HG03060 (cell line): ENCODE measurements around the gene TRAF3IP1.

Source experiments
- ATAC-seq: cut with Tn5 transposase; IDR thresholded peaks from one replicate; pipeline ENCODE4 v1.9.1; 2021; ENCODE audit warnings: low read depth, moderate number of reproducible peaks; ENCODE audit not compliant: unreplicated experiment

TRAF3IP1 gene

GRCh38 chr2:238336151-238336550, 15.8 kb downstream of the TRAF3IP1 start:
- no peak for ATAC-seq

- no peak for ATAC-seq
These were observed 16.6 kb downstream of the TRAF3IP1 start for GRCh38 chr2:238336793-238337444.

- ATAC-seq: no peak
These were observed 17.5 kb downstream of the TRAF3IP1 start for GRCh38 chr2:238337846-238338245.

- ATAC-seq: no peak
These were observed 18.5 kb downstream of the TRAF3IP1 start for GRCh38 chr2:238338710-238339394.

- no peak for ATAC-seq
These were observed 19.1 kb downstream of the TRAF3IP1 start for GRCh38 chr2:238339395-238339780.

- no peak for ATAC-seq
These were observed 19.5 kb downstream of the TRAF3IP1 start for GRCh38 chr2:238339814-238340213.

DNA sequence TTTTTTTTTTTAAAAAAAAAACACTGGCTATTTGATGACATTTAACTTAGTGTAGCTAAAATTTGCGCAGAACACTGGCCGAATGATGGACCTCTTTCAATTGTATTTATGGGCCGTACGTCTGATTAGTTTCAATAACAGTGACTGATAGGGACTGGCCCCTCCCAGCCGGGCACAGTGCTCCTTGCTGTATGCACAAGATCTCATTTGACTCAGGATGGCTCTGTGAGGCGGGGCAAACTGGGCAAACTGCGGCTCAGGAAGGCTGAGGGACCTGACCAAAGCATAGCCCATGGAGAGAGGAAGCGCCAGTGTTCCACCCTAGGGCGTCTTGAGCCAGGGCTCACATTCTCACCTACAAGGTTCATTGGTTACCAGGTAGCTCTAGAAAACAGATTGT, 21.2 kb downstream of the TRAF3IP1 start:
- ATAC-seq: no peak

DNA sequence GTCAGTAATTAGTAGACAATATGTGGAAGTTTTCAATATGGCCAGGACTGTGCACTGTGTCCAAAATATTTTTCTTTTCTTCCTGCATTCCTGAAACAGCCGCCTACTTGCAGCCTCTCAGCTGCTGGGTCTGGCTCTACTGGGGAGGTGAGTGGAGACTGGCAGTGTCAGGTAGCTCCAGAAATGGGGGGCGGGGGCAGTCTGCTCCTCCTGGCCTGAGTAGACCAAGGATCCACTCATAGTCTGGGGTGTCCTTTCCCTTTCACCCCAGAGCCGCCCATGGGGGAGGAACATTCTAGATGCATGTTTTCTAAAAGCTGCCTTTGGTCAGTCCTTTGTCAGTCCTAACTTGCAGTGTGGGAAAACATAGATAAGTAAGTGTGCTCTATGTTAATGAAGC, 23.7 kb downstream of the TRAF3IP1 start:
- no peak for ATAC-seq

- ATAC-seq: no peak
These were observed 24.2 kb downstream of the TRAF3IP1 start for GRCh38 chr2:238344517-238344916.

GRCh38 chr2:238345297-238345968, 25.1 kb downstream of the TRAF3IP1 start:
- no peak for ATAC-seq

- ATAC-seq: no peak
These were observed 26.2 kb downstream of the TRAF3IP1 start for GRCh38 chr2:238346544-238346943.

DNA sequence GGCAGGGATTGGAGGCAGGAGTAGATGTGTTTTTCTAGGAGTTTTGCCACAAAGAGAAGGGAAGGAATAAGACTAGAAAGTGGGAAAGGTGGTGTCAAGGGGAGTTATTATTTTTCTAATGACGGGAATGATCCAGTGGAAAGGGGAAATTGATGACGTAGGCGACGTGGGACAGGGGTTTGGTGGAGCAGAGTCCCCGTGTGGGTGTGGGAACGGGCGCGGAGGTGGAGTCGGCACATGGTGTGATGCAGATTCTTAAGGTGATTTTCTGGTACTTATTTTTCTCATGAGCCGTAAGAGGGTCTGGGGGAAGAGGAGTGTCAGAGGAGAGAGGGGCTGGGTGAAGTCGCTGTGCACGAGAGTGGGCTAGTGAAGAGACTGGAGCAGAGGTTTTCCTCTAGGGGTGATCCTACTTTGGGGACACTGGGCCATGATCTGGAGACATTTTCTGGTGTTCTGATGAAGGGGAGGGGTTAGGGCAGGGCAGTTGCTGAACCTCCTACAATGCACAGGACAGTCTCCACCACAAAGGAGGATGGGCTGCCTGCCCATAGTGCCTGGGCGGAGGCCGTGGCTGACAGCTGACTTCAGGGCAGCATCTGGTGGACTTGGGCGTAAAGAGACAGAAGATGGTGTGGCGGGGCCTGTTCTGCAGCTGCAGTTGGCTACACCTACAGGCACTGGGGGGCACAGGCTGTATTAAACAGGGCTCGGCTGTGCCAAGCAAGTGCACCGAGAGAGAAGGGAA, 30.0 kb downstream of the TRAF3IP1 start:
- no peak for ATAC-seq

GRCh38 chr2:238351315-238351714, 31.0 kb downstream of the TRAF3IP1 start:
- no peak for ATAC-seq

- no peak for ATAC-seq
These were observed 32.0 kb downstream of the TRAF3IP1 start for GRCh38 chr2:238352361-238352760.

GRCh38 chr2:238358769-238359168, 38.5 kb downstream of the TRAF3IP1 start:
- no peak for ATAC-seq

- ATAC-seq: no peak
These were observed 39.1 kb downstream of the TRAF3IP1 start for GRCh38 chr2:238359403-238359802.

DNA sequence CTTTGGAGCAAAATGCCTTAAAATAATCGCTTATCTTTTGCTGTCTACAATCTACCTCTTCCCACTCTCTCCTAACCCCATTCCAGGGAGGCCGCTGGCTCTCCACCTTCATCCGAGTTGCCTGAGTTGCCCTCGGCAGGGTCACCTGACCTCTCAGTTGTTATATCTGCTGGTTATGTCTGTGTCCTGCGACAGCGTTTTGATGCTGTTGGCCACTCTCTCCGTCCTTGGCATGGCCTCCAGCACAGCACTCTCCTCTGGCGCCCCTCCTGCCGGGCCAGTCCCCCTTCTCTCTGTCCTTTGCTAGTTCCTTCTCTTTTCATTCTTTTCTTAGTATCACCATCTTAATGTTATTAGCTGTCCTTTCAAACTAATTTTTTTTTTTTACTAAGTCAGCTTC, 41.6 kb downstream of the TRAF3IP1 start:
- ATAC-seq: no peak

DNA sequence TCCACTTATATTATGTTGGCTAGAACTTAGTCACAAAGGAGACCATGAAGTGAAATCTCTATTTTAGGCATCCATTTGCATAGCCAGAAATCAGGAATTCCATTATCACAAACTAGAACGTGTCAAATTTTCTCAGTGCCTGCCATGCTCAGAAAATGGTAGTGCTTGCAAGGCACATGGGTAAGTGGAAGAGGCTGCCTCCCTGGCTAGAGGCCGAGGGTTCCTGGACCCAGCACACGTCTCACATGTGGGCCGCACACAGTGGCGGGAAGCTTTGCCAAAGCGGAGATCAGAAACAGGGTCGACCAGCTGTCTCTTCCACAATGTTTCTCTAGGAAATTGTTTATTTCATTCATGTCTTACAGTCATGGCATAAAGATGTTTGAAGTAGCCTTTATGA, 42.3 kb downstream of the TRAF3IP1 start:
- ATAC-seq: no peak

- no peak for ATAC-seq
These were observed 49.3 kb downstream of the TRAF3IP1 start for GRCh38 chr2:238369591-238370040.

DNA sequence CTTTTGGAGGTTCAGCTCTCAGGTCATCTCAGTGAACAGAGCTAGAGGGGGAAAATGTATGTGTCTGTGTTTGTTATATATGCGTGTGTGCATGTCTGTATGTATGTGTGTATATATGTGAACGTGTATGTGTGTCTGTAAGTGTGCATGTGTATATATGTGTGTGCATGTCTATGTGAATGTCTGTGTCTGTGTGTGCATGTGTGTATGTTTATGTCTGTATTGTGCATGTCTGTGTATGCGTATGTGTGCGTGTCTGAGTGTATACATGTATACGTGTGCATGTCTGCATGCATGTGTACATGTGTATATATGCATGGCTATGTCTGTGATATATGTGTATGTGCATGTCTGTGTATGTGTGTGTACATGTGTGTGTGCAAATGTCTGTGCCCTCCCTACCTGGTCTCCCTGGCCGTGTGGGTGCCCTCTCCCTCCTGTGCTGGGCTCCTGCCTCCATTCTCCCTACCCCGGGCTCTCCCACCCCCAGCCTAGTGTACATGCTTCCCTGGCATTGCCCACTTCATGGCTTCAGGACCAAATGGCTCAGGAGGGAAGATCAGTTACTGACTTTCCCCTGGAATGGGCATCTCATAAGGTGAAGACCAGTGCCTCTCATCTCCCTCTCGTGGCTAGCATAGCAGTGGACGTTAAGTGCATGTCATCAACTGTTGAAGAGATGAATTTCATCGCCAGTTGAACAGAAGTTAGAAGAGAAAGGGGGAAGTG, 49.9 kb downstream of the TRAF3IP1 start:
- ATAC-seq: no peak
